Kidney epithelial cell (primary cell): ENCODE data around the gene EFCAB12. TPM values are rescaled to one million over a fixed set of nuclear protein-coding genes. Genes with fewer than 3 reads are reported as not detected.
A peak's percentile ranks its signal among the peaks of the same experiment; 100 is the strongest.

Experiments
- DNase-seq: peaks from one replicate; pipeline ENCODE4 v3.0.0-alpha.2; 2010; ENCODE audit warnings: low read depth
- H3K27me3 ChIP-seq: 2 replicates; pipeline ENCODE4 v1.6.0; 2011; ENCODE audit warnings: low read length; ENCODE audit not compliant: control insufficient read depth, insufficient read depth
- H3K36me3 ChIP-seq: 2 replicates; pipeline ENCODE4 v1.5.1; 2011; ENCODE audit warnings: low read length; ENCODE audit not compliant: control insufficient read depth, insufficient read depth
- H3K4me3 ChIP-seq: 2 replicates; pipeline ENCODE4 v1.5.1; 2011; ENCODE audit warnings: low read depth, mild to moderate bottlenecking, control low read depth, low read length
- CTCF ChIP-seq: IDR thresholded peaks from 2 replicates; pipeline ENCODE4 v1.5.1; 2011; ENCODE audit warnings: mild to moderate bottlenecking, moderate library complexity, low read length, control low read depth, inconsistent platforms; ENCODE audit not compliant: insufficient read depth, poor library complexity, severe bottlenecking
- total RNA-seq: library from RNA; depleted of rRNA; stranded (reverse); fragments of >200 nt; gene quantifications from 2 replicates; pipeline ENCODE4 v1.2.3, GENCODE V29; 2015

EFCAB12 gene
- total RNA-seq = not detected in 2 replicates

DNA sequence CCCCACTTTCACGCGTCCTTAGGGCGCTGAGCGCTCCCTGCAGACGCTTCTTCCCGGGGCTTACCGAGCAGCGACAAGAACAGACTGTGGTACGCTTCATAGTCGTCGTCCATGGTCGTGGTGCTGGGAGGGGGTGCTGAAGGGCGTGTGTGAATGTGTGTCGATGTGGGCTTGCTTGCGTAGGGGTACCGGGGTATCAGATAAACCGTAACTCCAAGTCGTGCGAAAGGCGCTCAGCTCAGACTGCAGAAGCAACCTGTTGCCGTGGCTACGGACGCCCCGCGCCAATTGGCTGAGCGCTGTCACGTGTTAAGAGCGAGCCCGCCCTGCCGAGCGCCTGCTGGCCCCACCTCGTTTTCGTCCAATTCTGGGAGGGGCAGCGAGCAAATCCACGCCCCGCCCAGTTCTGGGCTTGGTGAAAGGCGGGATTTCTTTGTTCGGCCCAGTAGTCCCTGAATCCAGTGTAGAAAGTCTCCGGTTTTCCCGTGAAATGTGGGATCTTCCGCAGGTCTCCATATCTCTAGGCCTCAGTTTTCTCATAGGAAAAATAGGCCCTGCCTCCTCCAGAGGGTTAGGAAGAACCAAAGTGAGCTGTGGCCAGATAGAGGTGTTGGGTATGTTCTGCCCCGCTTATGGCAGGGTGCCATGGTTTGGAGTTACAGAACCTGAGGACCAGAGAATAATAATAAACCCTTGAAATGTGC, at the start of gene EFCAB12:
TSS of gene EFCAB12 (minus strand) at position 261 of the 704 bp plus-strand sequence. CDS start at position 113, 148 bp downstream.
- peak within 1 kb of the TSS; percentile 66 for H3K4me3 ChIP-seq
- DNase-seq = peak; percentile 65
- no peak for TF ChIP-seq CTCF
- H3K27me3 ChIP-seq = peaks cover 7% of the 10 kb centered on the region
- no peaks in the 10 kb centered on the region for H3K36me3 ChIP-seq

DNA sequence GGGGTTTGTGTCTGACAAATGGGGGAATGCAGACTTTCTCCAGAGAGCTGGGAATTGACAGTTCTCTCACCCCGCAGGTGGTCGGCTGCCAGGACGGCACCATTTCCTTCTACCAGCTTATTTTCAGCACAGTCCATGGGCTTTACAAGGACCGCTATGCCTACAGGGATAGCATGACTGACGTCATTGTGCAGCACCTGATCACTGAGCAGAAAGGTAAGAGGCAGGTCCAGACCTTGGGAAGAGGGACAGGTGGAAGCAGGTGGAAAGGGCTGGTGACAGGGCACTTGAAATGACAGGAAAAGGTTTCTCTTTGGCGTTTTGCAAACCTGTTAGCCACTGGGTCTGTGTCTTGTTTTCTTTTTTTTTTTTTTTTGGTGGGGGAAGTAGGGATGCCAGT, 48.1 kb upstream of the EFCAB12 start:
- no peak for TF ChIP-seq CTCF
- peaks cover 4% of the 10 kb centered on the region for H3K36me3 ChIP-seq

DNA sequence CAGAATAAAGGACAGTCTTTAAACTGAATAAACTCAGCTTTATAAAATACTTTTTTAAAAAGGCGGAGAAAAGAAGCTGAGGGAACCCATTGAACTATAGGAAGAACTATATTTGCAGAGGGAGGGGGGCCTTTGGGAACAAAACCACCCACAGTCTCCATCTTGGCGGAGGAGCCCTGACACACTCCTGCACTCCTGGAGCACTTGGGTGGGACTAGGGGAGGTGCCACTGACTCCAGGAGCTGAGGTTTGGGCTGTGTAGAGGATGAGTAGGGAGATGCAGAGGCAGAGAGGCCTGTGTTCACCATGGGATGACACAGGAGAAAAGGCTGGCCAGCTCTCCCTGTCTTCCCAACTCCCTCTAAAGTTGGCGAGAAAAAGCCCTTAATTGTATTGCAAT, 47.4 kb upstream of the EFCAB12 start:
- Histone ChIP-seq H3K27me3 (no peaks in the 10 kb centered on the region), H3K4me3 (no peak overlapping the region), H3K36me3 (peaks cover 4% of the 10 kb centered on the region)
- no peak for TF ChIP-seq CTCF
- no peak for DNase-seq

More for the DNA sequence above, 48.1 kb upstream of the EFCAB12 start:
- Histone ChIP-seq H3K27me3 (no peaks in the 10 kb centered on the region), H3K4me3 (no peak overlapping the region)
- no peak for DNase-seq

- Histone ChIP-seq H3K4me3 (no peak overlapping the region), H3K36me3 (peaks cover 4% of the 10 kb centered on the region), H3K27me3 (no peaks in the 10 kb centered on the region)
- DNase-seq = no peak
- TF ChIP-seq CTCF = no peak
Observed at GRCh38 chr3:129474984-129475804, 46.8 kb upstream of the EFCAB12 start.

- Histone ChIP-seq H3K4me3 (no peak overlapping the region), H3K36me3 (peaks cover 5% of the 10 kb centered on the region)
Observed at GRCh38 chr3:129473769-129474152, 45.3 kb upstream of the EFCAB12 start.

More at GRCh38 chr3:129473769-129474152, 45.3 kb upstream of the EFCAB12 start:
- no peak for TF ChIP-seq CTCF
- H3K27me3 ChIP-seq = no peaks in the 10 kb centered on the region
- no peak for DNase-seq
